A172 (cell line): ENCODE data around the gene CCDC194. TPM values are rescaled to one million over a fixed set of nuclear protein-coding genes. Genes with fewer than 3 reads are reported as not detected.

Experiments
- DNase-seq: peaks from one replicate; pipeline ENCODE4 v3.0.0-alpha.2; 2015; ENCODE audit warnings: low spot score
- total RNA-seq: library from RNA; depleted of rRNA; stranded (reverse); fragments of >200 nt; shearing (Covaris generic); gene quantifications from 2 replicates; pipeline ENCODE4 v1.2.3, GENCODE V29; 2014

The CCDC194 gene
- total RNA-seq, 1 experiment from 2014 or later = not detected

DNA sequence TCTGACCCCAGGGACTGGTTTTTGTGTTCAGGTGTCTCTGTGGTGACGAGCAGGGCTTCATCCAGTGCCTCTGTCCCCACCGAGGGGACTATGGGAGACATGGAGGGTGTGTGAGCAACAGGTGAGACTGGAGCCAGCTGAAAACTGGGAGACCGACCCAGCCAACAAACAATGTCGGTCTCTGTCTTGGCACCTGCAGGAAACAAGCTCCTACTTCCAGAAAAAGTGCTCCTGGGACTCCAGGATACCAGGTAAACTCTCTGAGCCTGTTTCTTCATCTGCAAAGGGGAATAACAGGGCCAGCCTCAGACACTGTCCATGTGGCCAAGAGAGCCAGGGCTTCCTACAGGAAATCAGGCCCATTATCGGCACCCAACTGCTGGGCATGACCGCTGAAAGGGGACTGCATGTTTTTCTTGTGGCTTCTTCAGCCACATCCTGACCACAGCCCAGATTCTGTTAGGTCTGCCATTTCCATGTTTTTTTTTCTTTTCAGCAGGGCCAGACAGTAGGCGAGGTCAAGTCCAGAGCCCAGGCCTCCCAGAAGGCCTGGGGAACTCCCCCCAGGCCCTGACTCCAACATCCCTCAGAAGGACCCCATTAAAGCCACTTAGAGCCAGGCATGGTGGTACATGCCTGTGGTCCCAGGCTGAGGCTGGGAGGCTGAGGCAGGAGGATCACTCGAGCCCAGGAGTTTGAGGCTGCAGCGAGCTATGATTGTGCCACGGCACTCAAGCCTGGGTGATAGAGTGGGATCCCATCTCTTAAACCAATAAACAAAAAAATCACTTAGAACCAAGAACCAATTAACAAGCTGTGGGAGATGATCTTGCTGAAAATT, 12.3 kb upstream of the CCDC194 start:
- peak; percentile 90 for DNase-seq

DNA sequence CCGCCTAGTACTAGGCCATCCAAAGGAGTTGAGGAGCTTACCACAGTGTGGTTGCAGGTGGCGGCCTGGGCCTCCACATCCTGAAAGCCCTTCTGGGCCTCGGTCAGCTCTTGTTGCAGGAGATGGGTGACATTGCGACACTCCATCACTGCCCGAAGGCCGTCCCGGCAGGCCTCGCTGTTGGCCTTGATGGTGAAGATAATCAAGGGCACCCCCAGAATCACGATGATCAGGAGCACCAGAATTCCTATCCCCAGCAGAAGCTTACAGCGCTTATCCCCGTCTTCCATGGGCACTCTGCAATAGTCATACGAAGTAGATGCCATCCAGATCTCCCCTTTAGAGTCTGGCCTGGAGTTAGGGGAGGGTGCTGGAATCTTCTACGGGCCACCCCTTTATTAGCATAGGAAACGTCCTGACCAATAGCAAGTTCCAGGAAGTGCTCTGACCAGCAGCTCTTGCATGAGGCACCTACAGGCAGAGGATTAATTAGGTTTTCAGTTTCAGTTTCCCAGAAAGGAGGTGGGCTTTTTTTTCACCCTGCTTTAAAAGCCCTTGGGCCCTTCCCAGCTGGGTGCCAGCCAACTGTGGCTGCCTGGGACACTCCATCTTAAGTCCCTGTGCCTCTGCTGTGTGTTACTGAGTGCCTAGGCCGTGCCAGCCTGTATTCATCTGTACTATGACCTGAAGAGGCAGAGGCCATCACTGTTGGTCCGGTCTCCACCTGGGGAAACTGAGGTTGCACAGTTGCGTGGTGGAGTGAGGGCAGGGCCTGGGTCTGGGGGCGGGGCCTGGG, 11.5 kb upstream of the CCDC194 start, which contains the start of gene BST2:
Gene BST2 (minus strand): TSS at position 381 of the 796 bp plus-strand sequence. CDS start 55 bp downstream, at position 326.
- DNase-seq = peak; percentile 64

DNA sequence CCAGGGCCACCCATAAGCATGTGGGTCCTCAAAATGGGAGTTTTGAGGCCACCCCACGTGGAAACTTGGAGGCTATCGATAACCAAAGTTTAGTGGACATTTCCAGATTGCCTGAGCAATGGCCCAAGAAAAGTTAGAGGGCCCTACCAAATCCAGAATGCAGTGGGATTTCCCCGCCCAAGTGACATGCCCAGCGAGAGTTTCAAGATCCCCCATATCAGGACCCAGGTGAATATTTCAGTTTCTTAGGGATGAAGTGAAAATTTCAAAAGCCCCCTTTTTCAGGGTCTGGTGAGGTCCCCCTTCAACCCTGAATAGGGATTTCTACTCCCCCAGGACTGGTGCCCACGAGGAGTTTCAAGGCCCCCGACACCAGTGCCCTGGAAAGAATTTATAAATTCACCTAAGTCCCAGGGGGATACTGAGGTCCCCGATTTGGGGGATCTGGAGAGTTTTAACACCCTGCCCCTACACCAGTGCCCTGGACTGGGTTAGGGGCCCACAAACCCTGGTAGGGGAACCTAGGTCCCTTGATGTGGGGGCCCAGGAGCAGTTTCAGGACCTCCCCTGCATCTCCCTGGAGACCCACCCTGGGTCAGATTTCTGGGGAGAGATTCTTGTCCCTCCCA, 10.7 kb upstream of the CCDC194 start:
- no peak for DNase-seq

DNA sequence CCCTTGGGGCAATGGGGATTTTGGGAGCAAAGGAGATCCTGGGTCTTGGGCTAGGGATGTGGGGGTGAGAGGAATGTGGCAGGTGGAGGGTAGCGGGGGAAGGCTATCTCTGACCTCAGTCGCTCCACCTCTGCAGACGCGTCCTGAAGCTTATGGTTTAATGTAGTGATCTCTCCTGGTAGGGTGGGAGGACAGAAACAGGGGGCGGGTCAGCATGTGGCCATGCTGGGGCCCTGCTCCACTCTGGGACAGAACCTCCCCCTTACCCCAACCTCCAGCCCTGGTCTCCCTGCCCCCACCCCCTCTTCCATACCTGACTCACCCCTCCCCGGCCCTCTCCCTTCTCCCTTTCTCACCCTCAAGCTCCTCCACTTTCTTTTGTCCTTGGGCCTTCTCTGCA, 10.0 kb upstream of the CCDC194 start:
- no peak for DNase-seq

DNA sequence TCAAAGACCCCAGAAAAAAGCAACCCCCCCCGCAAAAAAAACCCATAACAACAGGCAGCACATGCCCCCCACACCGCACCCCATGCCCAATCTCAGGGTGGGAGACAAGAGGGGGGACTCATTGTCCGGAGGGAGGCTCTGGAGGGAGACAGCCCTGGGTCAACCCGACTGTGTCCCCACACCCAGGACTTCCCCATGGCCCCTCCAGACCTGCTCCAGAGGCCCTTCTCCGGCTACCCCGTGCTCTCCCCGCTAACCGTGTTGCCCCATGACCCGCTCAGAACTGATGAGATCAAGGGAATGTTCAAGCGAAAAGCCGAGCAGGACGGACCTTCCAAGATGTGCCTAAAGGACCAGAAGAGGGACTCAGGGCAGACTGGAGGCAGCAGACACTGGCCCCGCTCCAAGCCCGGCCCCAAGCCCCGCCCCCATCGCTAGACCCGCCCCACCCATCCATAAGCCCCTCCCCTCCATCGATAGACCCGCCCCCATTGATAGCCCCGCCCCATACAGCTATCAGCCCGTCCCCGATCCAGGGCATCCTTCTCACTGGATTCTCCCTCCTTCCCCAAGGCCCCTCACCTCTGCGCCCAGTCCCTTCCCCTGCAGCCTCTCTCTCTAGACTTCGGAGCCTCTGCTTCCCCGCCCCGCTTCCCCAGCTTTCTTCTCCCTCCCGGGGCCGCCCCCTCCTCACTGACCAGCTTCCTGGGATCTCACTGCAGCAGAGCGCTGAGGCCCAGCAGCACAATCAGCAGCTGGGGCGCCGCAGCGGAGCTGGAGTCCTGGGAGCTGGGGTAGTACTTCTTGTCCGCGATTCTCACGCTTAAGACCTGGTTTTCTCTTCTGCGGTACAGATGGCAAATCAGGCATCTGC, 9.2 kb upstream of the CCDC194 start:
- DNase-seq = no peak

DNA sequence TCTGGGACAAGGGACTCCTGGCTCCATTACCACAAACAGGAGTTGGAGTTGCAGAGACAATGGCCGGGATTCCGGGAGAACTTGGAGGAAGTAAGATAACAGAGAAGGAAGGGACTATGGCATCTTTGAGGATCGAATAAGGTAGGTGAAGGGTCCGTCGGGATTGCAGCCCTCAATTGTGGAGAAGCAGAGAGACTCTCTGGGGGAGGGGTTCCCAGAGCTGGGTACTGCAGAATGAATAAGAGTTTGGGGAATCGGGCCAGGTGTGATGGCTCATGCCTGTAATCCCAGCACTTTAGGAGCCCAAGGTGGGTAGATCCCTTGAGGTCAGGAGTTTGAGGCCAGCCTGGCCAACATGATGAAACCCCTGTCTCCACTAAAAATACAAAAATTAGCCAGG, 7.6 kb upstream of the CCDC194 start:
- no peak for DNase-seq

DNA sequence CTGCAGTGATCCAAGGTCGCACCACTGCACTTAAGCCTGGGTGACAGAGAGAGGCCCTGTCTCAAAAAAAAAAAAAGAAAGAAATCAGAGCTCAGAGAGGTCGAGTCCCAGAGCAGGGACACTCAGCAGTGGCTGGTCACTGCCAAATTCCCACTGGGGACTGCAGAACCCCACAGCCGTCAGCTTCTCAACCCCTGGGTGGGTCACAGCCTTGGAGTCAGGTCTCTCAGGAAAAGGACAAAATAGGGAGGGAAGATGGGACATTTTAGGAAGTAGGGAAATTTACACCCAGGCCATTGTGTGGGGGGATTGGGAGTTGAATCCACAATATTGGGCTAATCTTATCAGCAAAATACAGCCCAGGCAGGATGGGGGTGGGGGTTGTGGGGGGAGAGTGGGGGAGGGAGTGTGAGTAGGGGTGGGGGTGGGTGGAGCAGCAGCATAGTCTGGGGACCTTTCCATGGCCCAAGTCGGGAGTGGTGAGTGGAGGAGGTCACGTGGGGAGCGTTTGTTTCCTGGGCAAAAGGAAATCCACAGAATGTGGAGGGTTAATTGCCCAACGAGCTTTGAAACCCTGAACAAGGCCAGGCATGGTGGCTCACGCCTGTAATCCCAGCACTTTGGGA, 5.0 kb upstream of the CCDC194 start:
- DNase-seq = no peak

DNA sequence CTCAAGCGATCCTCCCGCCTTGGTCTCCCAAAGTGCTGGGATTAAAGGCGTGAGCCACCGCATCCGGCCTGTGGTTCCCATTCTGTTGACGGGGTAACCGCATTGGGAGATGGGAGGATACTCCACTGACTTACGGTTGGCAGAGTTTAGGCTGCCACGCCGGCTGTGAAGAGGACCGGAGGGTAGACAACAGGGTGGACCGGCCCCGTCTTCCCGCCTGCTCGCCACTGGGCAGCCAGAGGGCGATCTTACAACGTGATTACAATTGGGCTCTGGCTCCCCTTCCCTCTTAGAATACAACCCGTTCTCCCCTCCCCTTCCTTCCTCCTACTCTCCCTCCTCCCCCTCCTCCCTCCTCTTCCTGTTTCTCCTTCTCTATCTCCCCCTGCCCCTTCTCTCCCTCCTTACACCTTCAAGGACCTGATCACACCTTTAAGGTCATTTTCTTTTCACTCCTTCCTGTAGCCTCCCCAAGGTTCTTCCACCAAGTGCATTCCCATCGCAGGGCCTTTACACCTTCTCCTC, 957 bp upstream of the CCDC194 start:
- peak; percentile 60 for DNase-seq

DNA sequence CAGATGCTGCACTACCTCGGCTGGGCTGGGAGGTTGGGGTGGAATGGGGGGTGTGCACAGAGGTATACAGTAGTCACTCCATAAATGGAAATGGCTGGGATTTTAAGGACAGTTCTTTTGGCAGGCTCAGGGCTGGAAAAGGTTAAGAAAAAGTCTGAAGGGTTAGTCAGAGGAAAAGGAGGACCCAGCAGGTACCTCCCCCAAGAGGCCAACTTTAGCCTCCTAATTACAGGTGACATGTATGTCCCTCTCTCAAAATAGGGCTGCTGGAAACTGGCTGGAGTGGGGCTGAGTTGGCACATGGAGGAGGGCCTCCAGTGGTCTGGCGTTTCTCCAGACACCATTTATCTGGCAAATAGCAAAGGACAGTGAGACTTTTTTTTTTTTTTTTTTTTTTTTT, 994 bp downstream of the CCDC194 start:
- DNase-seq = peak; percentile 42

DNA sequence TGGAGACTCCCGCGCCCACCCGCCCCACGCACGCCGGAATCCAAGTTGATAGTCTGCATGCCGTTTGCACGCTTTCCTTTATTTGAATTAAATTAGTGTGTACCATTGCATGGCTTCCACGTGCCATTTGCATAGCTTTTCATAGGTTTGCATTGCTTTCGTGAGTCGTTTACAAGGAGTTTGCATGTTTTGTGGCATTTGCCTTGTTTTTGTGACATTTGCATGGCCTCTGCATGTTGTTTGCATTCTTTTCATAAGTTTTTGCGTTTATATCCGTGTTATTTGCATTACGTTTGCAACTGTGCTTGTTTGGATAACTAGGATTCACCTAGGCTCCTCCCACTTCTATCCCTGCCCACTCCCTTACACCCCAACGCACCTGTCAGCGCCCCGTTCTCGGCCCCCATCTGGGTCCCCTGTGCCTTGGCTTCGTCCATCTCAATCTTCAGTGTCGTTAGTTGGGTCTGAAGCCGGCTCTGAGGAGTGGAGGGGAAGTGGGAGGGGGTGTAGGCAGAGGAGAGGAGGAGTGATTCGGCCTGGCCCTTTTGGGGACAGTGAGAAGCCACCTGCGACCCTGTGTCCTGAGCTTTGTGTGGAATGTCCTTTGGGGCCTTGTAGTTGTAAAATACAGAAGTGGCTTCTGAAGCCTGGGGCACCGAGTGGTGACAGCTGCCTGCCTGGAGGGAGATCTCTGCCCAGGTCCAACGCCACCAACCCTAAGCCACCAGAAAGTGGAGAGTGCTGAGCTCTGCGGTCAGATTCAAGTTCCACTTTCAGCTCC, 2.4 kb downstream of the CCDC194 start:
- DNase-seq = no peak

DNA sequence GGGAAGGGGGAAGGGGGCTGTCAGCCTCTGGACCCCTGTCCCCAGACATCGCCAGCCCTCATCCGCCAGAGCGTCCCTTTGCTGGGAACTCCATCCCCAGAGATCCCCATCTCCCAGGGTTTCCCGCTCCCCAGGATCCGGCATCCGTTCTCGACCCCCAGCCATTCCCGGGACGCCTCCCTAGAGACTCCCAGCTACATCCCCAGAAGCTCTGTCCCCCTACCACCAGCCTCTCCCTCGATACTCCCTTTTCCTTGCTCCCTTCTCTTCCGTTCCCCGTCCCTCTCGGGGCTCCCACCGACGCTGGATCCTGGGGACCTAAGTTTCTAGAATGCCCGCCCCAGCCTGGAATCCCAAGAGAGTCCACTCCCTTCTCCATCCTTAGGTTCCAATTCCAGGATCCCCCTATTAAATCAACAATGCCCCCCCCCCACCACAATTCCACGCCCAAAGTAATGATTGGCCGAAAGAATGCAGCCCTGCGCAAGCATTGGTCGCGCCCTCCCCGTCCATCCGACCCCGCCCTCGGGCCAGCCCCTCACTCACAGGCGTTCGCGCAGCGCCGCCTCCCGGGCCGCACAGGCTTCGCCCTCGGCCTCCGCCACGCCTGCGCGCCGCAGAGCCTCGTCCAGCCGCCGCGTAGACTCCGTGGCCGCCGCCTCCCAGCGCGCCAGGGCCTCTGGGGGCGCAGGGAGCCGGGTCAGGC, 3.2 kb downstream of the CCDC194 start:
- DNase-seq = peak; percentile 84

DNA sequence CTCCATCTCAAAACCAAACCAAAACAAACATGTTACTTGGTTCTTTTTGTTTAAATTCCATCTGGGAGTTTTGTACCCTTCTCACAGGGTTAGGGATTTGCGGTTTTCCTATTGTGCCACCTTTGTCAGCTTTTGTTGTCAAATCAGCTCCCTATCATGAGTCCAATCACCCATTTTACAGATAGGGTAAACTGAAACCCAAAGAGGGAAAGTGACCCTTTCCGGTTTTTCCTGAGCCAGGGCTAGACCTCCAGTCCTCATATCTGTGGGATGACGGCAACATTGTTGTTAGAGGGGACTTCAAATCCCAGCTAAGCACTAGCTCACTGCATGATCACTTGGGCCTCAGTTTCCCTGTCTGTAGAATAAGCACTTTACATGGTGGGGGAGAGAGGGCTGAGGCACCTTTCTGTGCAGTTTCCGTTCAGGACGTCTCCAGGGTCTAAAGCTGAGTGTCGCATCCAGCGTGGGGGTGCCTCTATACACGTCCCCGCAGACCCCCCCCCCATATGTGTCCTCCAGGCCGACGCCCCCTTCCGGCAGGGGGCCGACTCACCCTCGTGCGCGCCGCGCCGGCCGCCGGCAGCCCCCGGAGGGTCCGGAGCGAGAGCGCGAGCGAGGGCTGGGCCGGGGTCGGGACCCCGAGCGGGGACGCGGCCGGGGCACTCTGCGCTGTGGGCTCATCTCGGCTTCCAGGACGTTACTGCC, 3.9 kb downstream of the CCDC194 start:
- DNase-seq = no peak

DNA sequence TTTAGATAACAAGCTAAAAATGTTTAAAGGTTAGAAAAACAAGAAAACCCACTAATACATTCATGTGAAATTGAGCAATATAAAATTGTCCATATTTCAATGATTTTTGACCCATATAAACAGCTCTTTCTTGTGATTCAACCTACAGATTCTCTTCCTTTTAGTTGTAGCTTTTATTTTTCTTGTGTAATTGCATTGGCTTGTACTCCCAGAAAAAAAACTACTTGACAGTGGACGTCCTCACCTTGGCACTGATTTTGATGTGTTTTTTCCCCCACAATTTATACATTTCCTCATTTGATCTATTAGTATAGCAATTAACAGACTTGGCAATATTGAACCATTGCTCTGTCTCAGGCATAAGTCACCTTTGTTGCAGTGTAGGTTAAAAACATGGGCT, 4.7 kb downstream of the CCDC194 start:
- no peak for DNase-seq

DNA sequence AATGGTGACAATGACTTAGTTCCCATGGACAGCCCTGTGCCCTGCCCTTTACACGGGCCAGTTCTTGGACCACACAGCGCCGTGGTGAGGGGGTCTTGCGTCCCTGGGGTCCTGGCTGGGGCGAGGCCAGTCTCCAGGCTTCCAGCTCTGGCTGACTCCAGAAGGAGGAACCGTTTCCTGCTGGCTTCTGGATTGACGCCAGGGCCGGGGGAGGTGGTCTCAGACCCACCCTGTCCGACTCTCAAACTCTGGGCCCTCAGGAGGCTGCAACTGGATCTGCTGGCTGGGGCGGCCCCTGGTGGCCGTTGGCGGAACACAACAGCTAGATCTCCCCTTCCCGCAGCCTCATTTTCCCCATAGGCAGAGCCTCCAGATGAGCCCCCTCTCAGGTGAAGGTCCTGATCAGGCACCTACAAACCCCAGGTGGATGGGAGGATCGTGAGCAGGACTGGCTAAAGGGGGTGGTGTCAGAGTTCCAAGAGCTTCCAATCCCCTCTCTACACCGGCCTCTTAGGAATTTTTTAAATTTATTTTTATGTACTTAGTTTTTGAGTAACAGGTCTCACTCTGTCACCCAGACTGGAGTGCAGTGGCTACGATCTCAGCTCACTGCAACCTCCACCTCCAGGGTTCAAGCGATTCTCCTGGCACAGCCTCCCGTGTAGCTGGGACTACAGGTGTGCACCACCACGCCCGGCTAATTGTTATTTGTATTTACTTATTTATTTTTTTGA, 8.0 kb downstream of the CCDC194 start:
- peak; percentile 43 for DNase-seq

DNA sequence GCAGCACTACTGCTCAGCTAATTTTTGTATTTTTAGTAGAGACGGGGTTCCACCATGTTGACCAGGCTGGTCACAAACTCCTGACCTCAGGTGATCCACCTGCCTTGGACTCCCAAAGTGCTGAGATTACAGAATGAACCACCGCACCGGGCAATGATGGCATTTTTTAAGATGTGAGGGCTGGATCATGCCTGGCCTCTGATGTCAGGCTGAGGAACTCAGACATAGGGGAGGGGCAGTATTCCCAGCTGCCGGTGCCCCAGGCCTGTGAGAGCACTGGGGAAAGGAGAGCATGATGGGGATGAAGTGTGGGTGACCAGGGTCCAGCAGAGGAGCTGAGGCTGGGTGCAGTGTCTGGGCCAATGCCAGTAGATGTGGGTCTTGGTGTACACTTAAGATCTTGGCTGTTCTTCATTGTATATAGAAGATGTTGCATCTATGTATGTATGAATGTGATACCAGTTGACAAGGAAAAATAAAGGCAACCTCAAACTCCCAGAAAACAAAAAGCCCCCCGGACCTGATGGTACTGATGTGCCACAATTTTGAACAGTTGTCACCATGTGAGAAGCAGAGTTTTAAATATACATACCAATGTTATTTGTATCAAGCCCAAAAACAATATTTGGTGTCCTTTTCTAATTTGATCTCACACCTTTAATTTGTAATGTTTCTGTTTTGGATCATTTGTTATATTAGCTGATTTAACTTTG, 13.4 kb downstream of the CCDC194 start:
- DNase-seq = no peak

DNA sequence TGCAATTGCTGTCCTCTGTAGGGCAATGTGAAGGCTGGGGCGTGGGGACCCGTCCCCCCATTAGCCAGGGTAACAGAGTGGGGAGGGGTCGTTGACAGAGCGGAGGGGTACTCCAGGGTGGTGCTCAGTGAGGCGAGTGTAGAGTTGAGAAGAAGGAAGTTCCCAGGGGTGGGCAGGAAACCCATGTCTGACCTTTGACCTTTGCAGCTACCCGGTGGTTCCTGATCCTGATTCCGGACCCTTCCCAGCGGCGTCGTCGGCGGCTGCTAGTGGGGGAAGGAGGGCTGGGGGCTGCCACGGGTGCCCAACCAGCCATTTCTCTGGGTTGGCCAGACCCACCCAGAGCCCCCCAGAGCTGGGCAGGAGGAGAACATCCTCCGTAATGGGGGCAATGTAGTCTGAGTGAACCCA, 14.8 kb downstream of the CCDC194 start:
- no peak for DNase-seq

DNA sequence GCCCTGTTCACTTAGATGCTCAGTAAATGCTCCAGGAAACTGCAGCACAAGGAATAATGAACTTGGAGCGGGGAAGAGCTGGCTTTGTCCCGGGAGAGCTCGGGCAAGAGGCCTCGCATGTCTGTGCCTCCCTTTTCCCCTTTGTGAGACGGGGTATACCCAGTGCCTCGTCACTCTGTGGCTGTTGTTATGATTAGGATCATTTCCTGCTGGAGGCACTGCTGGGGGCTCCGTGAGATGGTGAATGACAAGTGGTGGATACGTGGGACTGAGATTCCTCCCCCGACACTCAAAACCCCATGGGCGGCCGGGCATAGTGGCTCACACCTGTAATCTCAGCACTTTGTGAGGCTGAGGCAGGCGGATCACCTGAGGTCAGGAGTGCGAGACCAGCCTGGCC, 15.7 kb downstream of the CCDC194 start:
- no peak for DNase-seq
